HG03064 (cell line): ENCODE results near the gene PTBP2.

ENCODE experiments used
- ATAC-seq: cut with Tn5 transposase; IDR thresholded peaks from one replicate; pipeline ENCODE4 v1.9.1; 2021; ENCODE audit warnings: low read depth; ENCODE audit not compliant: unreplicated experiment

PTBP2 gene

GRCh38 chr1:96721416-96722160 lies at the start of gene PTBP2:
TSS of gene PTBP2 (plus strand) at chr1:96721784. CDS start at chr1:96721865, 81 bp downstream.
- ATAC-seq = peak; percentile 93

GRCh38 chr1:96674915-96675314 lies 46.7 kb upstream of the PTBP2 start:
- ATAC-seq = no peak

- ATAC-seq = no peak
Measured at GRCh38 chr1:96682056-96682455, 39.5 kb upstream of the PTBP2 start.

- no peak for ATAC-seq
Measured at GRCh38 chr1:96683931-96684330, 37.7 kb upstream of the PTBP2 start.

- ATAC-seq = no peak
Measured at GRCh38 chr1:96684744-96685143, 36.8 kb upstream of the PTBP2 start.

- ATAC-seq = no peak
Measured at GRCh38 chr1:96688767-96689166, 32.8 kb upstream of the PTBP2 start.

GRCh38 chr1:96695954-96696353 lies 25.6 kb upstream of the PTBP2 start:
- ATAC-seq = no peak

- ATAC-seq = no peak
Measured at GRCh38 chr1:96698342-96698983, 23.1 kb upstream of the PTBP2 start.

- no peak for ATAC-seq
Measured at GRCh38 chr1:96703186-96703585, 18.4 kb upstream of the PTBP2 start.

GRCh38 chr1:96707023-96707422 lies 14.6 kb upstream of the PTBP2 start:
- ATAC-seq = no peak

GRCh38 chr1:96708482-96708881 lies 13.1 kb upstream of the PTBP2 start:
- ATAC-seq = no peak

- no peak for ATAC-seq
Measured at GRCh38 chr1:96710708-96711477, 10.7 kb upstream of the PTBP2 start.

- ATAC-seq = no peak
Measured at GRCh38 chr1:96713649-96714048, 7.9 kb upstream of the PTBP2 start.

- ATAC-seq = no peak
Measured at GRCh38 chr1:96714881-96715280, 6.7 kb upstream of the PTBP2 start.

- ATAC-seq = no peak
Measured at GRCh38 chr1:96715482-96715881, 6.1 kb upstream of the PTBP2 start.

- ATAC-seq = peak; percentile 3
Measured at GRCh38 chr1:96721053-96721415, 550 bp upstream of the PTBP2 start.

GRCh38 chr1:96722161-96722922 lies 758 bp downstream of the PTBP2 start:
- peak; percentile 47 for ATAC-seq

- ATAC-seq = no peak
Measured at GRCh38 chr1:96722958-96723357, 1.4 kb downstream of the PTBP2 start.

GRCh38 chr1:96723377-96723776 lies 1.8 kb downstream of the PTBP2 start:
- no peak for ATAC-seq

- no peak for ATAC-seq
Measured at GRCh38 chr1:96723936-96724335, 2.4 kb downstream of the PTBP2 start.

GRCh38 chr1:96727860-96728259 lies 6.3 kb downstream of the PTBP2 start:
- ATAC-seq = no peak
